Hematopoietic multipotent progenitor cell treated with erythropoietin and hydrocortisone succinate and interleukin-3 and kit ligand, for 6 days (in vitro differentiated cells): Measurements from ENCODE around the gene STON1.
"Not testable (repeated sequence)": the region's sequence is repeated elsewhere in the genome, so short reads cannot be mapped to it uniquely, and the experiment has no call there.

Experiments used
- DNase-seq: peaks from one replicate; pipeline ENCODE4 v3.0.0-alpha.2; 2015

The STON1 gene

DNA sequence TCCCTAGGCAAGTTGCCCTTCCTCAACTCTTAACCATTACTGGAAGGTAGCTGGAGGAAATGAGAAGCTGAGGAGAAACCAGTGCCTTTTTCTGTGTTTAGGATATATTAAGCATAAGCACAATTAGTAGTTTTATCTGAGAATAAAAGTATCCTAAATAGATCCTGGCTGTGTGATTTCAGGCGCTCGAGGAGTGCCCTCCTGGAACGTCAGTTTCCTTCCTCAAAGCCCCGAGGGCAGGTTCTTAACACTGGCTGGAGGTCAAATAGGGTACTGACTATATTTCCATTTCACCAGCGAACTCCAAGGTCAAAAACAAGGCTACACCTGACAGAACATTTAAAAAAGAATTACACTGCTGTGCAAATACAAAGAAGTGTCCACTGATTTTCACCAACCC is 1.5 kb upstream of the STON1 start:
- no peak for DNase-seq

DNA sequence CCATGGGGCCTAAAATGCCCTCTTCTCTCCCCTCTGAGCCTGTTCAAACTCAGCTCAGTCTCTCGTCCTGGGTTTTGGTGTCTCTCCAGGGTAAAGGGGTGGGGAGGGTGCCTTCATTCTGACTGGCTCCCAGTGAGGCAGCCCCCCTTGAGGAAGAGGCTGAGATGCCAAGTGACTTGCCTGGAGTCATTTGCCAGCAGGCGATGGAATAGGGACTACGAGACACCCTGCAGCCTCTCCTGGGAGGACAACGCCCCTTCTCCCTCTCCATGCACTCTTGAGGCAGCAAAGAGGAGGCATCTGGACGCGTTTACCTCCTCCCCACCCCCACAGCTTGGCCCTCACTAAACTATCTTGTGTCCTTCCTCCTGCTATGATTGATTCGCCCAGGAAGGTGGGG is 760 bp upstream of the STON1 start:
- DNase-seq = no peak

DNA sequence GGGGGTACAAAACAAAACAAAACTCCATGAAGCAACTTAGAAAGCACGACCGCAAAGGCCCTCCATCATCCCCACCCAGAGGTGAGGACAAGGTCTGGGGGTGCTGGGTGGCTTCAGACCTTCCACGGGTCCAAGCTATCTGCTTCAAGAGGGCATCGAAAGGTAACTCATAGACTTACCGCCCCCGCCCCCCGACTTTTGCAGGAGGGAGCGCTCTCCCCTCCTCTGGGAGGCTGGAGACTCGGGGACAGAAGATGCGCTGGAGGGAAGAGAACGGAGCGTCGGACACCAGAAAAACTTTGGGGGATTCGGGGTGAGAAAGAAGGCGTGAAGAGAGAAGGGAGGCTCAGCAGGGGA is 300 bp upstream of the STON1 start:
- DNase-seq = no peak

DNA sequence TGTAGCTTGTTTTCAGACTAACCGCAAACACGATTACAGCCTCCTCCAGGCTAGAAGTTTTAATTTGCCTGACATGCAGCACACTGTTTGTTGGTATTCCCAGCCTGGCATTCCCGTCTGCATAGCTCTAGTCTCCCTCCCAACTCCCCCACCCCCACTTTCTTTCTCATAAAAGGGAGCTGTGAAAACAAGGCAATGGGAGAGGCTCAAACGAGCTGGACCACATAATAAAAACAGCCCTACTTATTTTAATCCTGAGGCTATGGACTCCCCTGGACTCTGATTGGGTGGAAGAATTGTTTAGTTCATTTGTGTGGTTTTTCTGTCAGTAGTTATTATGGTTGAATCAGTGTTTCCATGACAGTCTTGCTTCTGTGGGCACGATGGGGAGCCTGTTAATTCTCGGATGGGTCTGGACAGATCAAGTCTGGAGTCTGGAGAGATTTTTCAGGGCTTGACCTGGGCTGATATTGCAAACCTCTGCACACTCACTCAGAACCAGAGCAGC is 1.2 kb downstream of the STON1 start:
- peak; percentile 24 for DNase-seq

DNA sequence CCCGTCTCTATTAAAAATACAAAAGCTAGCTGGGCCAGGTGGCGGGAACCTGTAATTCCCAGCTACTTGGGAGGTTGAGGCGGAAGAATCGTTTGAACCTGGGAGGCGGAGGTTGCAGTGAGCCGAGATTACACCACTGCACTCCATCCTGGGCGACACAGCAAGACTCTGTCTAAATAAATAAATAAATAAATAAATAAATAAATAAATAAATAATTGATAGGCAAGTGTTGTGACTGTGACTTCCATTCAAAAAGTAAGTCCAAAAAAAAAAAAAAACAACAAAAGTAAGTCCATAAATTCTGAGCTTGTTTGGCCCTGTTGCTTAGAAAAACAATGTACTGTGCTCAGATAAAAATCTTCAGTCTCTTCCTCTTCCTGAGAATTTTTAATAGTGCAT is 2.2 kb downstream of the STON1 start:
- DNase-seq = no peak

DNA sequence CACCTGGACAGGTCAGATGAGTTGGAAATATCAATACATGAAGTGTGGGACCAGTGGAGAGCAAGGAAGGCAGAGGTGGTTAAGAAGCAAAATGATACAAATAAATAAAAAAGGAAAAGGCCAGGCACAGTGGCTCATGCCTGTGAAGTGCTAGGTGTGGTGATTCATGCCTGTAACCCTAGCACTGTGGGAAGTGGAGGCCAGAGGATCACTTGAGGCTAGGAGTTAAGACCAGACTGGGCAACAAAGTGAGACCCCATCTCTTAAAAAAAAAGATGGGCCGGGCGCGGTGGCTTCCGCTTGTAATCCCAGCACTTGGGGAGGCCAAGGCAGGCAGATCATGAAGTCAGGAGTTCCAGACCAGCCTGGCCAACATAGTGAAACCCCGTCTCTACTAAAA is 2.9 kb downstream of the STON1 start:
- no peak for DNase-seq

DNA sequence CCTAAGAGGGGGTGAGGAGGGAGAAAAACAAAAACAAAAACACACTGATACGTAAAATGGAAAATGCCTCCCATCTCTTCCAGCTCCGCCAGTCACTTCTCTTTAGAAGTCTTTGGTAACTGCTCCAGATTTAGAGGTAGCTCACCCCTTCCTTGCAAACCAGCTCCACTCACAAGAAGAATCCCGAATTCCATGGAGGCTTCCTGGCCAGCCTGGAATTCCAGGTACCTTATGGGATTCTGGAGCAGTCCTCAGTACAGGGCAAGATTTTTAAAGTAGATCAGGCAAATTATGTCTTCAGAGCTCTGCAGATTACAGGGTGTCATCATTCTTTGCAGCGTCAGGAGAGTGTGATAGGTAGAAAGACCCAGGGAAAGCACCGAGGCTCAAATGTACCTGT is 4.8 kb downstream of the STON1 start:
- no peak for DNase-seq

DNA sequence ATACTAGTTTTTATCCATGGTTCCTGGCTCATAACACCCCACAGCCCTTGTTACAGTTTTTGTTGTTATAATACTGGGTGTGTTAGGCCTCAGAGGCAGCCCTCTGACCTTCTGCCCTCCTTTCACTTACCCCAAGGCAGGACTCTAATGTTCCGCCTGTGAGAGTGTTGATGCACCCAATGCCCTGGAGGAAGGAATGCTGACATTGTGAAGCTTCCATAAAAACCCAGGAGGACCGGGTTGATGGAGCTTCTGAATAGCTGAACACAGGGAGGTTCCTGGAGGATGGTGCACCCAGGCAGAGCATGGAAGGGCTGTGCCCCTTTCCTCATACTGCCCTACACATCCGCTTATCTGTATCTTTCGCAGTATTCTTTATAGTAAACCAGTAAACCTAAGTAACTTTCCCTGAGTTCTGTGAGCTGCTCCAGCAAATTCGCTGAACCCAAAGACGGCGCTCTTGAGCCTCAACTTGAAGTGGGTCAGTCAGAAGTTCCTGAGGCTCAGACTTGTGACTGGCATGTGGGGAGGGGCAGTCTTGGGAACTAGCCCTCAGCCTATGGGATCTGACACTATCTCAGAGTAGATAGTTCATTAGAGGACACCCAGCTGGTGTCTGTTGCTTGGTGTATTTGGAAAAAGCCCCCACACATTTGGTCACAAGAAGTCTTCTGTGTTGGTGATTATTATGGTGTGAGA is 10.4 kb downstream of the STON1 start:
- DNase-seq = no peak

DNA sequence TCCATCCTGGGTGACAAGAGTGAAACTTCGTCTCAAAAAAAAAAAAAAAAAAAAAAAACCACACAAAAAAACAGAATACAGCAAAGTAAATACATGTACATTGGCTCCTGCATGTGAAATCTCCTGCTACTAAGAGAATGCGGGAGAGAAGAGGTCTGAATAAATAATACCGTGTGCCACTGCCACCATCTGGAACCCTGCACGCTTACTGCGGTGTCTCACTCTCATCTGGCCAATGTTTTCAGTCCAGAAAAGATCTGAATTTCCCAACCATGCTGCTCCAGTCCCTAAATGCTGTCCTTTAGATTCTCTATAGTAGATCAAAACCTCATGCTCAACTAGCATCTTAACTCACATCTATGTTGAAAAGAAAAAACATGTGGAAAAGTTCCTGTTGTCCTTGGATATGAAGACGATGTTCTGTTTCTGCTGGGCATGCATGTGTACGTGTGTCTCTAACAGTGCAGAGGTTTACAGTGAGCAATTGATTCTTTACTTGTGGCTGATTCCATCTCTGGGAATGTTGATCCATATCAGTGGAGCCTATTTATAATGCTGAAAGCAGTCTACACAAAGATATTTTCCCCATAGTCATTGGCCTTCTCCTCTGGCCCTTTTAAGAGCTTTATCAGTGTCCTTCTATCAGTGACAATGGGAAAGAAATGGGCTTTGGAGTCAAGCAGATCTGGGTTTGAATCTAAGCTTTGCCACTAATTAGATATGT is 11.9 kb downstream of the STON1 start:
- DNase-seq = no peak

DNA sequence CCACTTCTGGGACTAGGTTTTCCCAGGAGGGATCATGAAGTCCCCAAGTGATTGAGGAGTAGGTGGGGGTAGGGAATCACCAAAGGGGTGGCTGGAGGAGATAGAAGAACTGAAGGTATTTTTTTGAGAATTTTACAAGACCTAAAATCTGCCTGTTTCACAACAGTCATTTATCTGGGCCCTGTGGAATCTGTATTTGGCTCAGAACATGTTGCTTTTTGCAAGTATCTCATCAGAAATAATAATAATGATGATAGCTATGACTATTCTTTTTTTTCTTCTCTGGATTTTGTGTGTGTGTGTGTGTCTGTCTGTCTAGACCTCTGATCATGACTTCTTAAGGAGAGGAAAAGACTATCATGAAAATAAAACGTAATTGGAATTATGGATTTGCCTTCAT is 13.9 kb downstream of the STON1 start:
- no peak for DNase-seq

DNA sequence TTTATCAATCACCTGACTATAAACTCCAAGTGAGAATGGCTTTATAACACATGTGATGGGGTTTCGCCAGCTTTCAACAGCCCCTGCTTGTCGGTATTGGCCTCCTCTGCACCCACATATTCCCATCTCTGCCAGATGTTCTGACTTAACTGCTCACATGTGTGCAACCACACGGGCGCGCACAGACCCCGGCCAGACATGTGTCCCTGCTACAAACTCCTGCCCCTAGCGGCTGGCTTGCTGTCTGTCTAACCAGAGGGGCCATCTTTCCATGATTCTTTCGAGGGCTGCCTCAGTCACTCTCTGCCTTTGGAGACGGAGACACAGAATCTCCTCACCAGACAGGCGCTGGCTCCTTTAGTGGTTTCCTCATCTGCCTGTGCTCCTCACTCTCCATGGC is 15.3 kb downstream of the STON1 start:
- no peak for DNase-seq

DNA sequence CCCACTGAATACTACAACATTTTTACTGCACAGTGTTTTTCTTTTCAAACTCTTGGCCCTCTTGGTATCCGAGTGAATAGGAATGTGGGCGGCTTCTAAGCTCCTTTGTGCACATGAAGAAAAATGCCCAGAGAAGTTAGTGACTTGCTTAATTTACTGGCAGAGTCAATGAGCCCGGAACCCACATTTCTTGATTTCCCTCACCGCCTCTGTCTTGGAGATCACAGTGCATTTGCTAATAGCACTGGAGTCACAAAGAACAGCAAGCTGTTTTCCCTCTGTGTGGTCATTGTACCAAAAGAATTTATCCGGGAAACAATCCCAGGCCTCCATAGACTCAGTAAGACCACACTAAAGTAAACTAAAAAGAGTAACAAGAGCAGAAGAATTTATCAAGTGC is 18.9 kb downstream of the STON1 start:
- DNase-seq = no peak

DNA sequence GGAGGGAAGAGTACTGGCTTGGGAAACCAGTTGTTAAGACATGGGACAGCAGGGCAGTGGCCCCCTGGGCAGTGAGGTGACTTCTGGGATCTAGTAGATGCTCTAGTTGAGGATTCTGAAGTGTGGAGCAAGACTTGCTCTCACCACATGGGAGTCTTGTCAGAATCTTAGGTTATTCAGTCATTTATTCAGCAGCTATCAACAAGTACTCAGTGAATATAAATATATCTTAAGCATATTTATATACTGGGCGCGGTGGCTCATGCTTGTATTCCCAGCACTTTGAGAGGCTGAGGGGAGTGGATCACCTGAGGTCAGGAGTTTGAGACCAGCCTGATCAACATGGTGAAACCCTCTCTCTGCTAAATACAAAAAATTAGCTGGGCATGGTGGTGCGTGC is 20.0 kb downstream of the STON1 start:
- no peak for DNase-seq

DNA sequence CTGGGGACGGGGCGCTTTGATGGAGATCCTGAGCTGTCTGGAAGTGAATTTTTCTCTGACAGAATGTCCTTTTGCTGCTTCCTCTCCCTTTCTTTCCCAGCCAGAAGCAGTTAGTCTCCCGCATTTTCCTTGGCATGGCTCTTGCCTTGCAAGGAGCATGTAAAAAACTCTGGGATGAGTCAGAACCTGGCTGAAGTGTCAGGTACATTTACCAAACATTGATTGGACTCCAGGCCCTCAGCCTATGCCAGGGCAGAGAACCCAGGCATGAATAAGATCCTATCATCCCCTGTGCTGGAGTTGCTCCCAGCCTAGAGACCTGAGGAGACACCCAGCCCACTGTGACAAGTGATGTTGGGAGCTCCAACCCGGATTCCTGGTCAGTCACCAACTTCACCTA is 21.6 kb downstream of the STON1 start:
- no peak for DNase-seq

DNA sequence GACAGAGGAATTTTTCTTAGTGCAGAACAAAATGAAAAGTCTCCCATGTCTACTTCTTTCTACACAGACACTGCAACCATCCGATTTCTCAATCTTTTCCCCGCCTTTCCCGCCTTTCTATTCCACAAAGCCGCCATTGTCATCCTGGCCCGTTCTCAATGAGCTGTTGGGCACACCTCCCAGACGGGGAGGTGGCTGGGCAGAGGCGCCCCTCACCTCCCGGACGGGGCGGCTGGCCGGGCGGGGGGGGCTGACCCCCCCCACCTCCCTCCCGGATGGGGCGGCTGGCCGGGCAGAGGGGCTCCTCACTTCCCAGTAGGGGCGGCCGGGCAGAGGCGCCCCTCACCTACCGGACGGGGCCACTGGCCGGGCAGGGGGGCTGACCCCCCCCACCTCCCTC is 25.1 kb downstream of the STON1 start:
- DNase-seq = not testable (repeated sequence)

DNA sequence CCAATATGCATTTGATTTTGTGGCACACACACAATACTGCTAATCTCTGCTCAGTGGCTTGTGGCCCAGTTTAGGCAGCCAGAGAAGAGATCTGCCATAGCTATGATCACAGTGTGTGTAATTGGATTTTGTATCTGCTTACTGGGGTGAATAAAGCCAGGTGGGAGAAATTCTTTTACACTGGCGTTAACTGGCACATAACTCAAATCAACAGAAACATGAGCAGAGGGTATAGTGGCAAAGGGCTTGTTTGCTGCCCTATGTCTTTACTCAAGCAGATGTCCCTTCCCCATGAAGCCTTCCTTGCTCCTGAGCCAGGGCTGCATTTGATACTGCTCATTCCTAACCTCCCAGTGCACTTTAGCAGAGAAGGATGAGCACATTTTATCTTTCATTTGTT is 28.5 kb downstream of the STON1 start:
- DNase-seq = no peak

DNA sequence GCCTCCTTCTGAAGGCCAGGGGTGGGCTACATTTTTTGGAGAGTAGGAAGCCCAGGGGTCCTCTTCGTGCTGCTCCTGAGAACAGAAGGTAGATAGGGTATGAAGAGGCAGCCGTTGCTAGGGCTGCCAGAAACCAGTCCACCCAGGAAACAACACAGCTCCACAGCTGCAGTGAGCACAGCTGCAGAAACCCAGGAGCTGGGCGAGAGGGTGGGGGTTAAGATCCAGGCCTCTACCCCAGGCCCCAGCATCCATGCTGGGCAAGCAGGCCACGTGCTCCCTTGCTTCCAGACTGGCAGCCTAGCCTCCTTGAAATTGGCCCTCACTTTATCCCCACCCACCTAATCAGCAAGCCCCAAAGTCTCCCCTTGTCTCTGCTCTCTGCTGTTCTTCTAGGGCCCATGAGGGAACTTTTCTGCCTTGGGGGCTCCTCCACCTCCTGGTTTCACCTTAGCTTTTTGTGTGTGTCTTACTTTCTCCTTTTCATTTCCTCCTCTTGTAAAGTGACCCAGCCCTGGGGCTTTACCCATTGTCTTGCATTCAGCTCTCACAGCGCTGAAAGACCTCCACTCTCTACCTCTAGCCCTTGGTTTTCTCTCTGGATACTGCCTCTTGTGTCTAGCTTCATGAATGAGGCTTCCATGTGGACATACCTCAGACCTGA is 30.7 kb downstream of the STON1 start:
- no peak for DNase-seq

DNA sequence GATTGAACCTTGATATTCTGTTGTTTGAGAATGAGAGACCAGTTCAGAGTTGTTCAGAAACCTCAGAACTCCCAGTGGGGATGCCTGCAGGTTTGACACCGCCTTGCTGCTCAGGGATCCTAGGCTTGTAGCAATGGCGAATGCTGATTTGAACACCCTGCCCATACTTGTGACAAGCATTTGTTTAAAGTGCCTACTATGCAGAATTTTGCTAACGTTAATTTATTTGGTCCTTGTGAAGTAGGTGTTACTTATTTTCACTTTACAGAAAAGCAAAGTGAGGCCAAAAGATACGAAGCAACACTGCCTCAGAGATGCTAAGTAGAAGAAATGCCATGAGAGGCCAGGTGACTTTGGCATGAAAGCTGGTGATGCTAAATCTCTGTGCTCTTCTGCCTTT is 32.3 kb downstream of the STON1 start:
- DNase-seq = no peak

DNA sequence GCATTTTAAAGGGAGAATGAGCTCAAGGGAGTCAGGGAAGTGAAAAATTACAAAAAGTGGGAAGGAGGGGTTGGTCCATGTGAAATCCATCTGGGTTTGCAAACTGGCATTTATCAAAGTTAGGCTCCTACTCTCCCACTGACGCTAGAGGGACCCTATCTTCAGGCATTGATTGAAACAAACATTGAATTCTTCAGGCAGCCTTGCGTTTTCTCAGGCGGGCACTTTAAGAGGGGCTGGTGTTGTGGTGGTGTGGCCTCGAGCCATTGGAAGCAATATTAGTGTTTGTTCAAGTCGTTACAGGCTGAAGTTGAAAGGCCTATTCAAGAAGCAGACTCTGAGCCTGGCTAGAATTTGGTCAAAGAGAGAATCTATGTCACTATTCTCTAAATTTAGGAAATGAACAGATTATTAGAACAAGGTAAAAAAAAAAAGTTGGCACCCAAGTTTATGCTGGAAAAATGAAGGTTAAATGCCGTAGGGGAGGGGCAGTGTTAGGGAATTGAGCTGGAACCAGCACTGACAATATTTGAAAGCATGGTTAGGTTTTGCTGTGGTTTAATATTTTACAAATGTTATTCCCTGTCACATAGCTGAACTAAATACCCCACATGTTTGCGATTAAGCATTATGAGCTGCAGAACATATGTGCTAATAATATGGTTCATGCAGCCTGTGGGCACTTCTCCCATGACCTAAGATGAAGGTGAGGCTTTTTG is 36.8 kb downstream of the STON1 start:
- DNase-seq = peak; percentile 11

DNA sequence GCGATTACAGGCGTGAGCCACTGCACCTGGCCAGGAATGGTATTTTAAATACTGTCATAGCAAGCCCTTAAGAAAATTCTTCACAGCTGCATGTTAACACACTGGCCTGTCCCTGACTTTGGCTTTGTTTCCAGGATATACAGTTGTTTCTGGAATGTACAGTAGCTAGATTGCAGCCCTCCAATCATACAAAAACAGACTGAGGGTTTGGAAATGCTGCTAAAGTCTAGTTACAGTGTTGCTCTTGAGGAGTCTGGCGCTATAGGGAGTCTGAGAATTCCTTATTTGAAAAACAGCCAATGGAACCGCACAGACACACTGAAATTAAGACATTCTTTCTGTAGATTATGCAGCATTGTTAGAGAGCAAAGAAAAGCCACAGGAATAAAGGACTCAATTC is 37.7 kb downstream of the STON1 start:
- no peak for DNase-seq

DNA sequence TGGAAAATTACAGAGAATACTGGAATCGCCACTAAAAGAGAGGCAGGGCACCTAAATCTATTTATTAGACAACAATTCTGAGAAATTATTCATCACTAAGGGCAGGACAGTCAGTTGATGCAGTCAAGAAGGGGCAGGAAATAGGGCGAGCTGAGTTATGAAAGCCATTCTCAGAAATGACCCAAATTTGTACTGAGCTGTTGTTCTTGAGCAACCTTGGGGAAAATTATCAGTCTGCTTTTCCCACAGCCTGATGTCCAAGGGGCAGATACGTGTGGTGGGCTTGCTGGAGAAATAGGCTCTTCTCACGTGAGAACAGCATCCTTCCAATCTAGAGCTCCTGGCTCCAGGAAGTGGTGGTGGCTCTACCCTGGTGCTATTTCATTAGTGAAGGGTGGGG is 38.6 kb downstream of the STON1 start:
- peak; percentile 63 for DNase-seq

DNA sequence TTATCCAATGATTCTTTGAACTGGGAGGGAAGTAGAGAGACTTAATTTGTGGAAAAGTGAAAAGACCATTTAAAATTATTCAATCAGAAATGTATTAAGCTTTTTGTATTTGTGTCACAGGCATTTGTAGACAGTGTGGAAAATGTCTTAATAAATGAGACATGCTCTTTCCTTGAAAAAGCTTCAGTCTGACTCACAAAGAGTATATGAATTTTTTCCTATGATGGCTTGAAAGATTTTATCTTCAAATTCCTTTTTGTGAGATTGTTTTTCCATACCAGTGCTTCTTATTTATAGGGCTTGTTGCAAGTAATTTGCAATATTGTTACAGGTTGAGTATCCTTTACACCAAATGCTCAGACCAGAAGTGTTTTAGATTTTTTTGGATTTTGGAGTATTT is 39.5 kb downstream of the STON1 start:
- no peak for DNase-seq

DNA sequence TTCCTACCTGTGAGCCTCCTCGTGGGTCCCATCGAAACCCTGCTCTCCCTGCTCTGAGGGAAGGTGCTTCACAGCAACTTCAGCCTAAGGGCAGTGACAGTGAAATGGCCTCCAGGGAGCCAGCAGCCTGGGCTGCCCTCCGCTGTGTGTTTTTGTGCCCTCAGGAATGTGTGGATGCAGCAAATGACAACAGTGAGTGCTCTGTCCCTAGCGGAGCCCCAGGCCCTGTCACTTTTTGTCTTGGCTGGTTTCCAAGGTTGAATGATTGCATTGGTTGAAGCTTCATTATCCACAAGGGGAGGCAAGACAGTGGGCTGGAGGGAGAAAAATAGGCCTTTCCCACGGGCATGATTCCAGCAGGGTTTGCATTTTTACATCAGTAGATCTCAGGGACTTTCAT is 42.9 kb downstream of the STON1 start:
- no peak for DNase-seq
